CD14-positive monocyte (primary cell): ENCODE measurements around the gene RAB40A. TPM values are rescaled to one million over a fixed set of nuclear protein-coding genes. Genes with fewer than 3 reads are reported as not detected.

Experiments used
- DNase-seq, 3 donors: peaks; one replicate each; pipeline ENCODE4 v3.0.0-alpha.2; 2011 to 2022
- H2AFZ ChIP-seq: 2 replicates; pipeline ENCODE4 v1.6.0; 2012; ENCODE audit warnings: mild to moderate bottlenecking, low read depth, low read length, inconsistent platforms; ENCODE audit not compliant: insufficient read depth, poor library complexity, severe bottlenecking
- H3K27ac ChIP-seq, 2 donors: 1 replicate in 1 of 2; 2 replicates in 1 of 2; pipeline ENCODE4 v1.5.1; 2012 to 2013; ENCODE audit warnings: low read length in 2 of 2, control low read depth in 1 of 2, inconsistent platforms in 1 of 2, low read depth in 1 of 2, mild to moderate bottlenecking in 1 of 2
- H3K27me3 ChIP-seq, 2 donors: one replicate each; pipeline versions ENCODE4 v1.6.0 to v1.6.1; 2011 to 2013; ENCODE audit warnings: low read length in 2 of 2; ENCODE audit not compliant: control insufficient read depth in 2 of 2, insufficient read depth in 2 of 2
- H3K36me3 ChIP-seq, 2 donors: replicated peaks in 1 of 2; 1 replicate in 1 of 2; 2 replicates in 1 of 2; pipeline versions ENCODE4 v1.5.1 to v1.6.1; 2012 to 2013; ENCODE audit warnings: low read length in 2 of 2, control low read depth in 1 of 2, inconsistent platforms in 1 of 2, mild to moderate bottlenecking in 1 of 2; ENCODE audit not compliant: insufficient read depth in 2 of 2, control insufficient read depth in 1 of 2
- H3K4me1 ChIP-seq, 2 donors: 1 replicate in 1 of 2; 2 replicates in 1 of 2; pipeline versions ENCODE4 v1.5.1 to v1.6.1; 2012 to 2013; ENCODE audit warnings: low read length in 2 of 2, control low read depth in 1 of 2, inconsistent platforms in 1 of 2, mild to moderate bottlenecking in 1 of 2, moderate library complexity in 1 of 2; ENCODE audit not compliant: insufficient read depth in 2 of 2, control insufficient read depth in 1 of 2
- H3K4me2 ChIP-seq: replicated peaks from 2 replicates; pipeline ENCODE3; 2012; ENCODE audit warnings: low read length, moderate library complexity, mild to moderate bottlenecking; ENCODE audit not compliant: poor library complexity, severe bottlenecking; ENCODE audit errors: extremely low read depth
- H3K4me3 ChIP-seq, 3 experiments: fragments of 200-600 bp in 1 of 3; sonication (generic) in 1 of 3; replicated peaks in 1 of 3; 1 replicate in 2 of 3; 2 replicates in 1 of 3; pipeline ENCODE4 v1.5.1; 2011 to 2013; ENCODE audit warnings: low read length in 3 of 3, mild to moderate bottlenecking in 3 of 3, control low read depth in 2 of 3, low read depth in 2 of 3, inconsistent platforms in 1 of 3, moderate library complexity in 1 of 3
- H3K79me2 ChIP-seq: 2 replicates; pipeline ENCODE4 v1.6.0; 2012; ENCODE audit warnings: mild to moderate bottlenecking, control low read depth, inconsistent platforms, low read length, moderate library complexity; ENCODE audit not compliant: insufficient read depth
- H3K9ac ChIP-seq: 2 replicates; pipeline ENCODE4 v1.6.0; 2017; ENCODE audit warnings: low read length, mild to moderate bottlenecking; ENCODE audit not compliant: insufficient read depth, poor library complexity, severe bottlenecking
- H3K9me3 ChIP-seq, 2 donors: replicated peaks in 1 of 2; 1 replicate in 1 of 2; 2 replicates in 1 of 2; pipeline versions ENCODE4 v1.5.1 to v1.6.1; 2012 to 2013; ENCODE audit warnings: low read length in 2 of 2, control low read depth in 1 of 2; ENCODE audit not compliant: control insufficient read depth in 1 of 2, insufficient read depth in 1 of 2
- H4K20me1 ChIP-seq: 2 replicates; pipeline ENCODE4 v1.6.0; 2012; ENCODE audit warnings: mild to moderate bottlenecking, low read length, control low read depth, moderate library complexity; ENCODE audit not compliant: insufficient read depth
- H3K27ac Mint-ChIP-seq, 7 donors: one replicate each; pipeline ENCODE4 v1.8.0; 2020; ENCODE audit warnings: mild to moderate bottlenecking in 7 of 7, mixed read lengths in 7 of 7, moderate library complexity in 6 of 7, inconsistent platforms in 2 of 7
- H3K27me3 Mint-ChIP-seq, 3 donors: one replicate each; pipeline ENCODE4 v1.8.0; 2021 to 2022; ENCODE audit warnings: low read depth in 3 of 3, mild to moderate bottlenecking in 3 of 3, mixed read lengths in 3 of 3, moderate library complexity in 3 of 3, inconsistent platforms in 1 of 3
- H3K36me3 Mint-ChIP-seq, 2 donors: one replicate each; pipeline ENCODE4 v1.8.0; 2020; ENCODE audit warnings: mixed read lengths in 2 of 2, inconsistent platforms in 1 of 2, mild to moderate bottlenecking in 1 of 2
- H3K4me1 Mint-ChIP-seq: one replicate; pipeline ENCODE4 v1.8.0; 2020; ENCODE audit warnings: mild to moderate bottlenecking, mixed read lengths
- H3K4me3 Mint-ChIP-seq, 2 donors: one replicate each; pipeline ENCODE4 v1.8.0; 2020; ENCODE audit warnings: mild to moderate bottlenecking in 2 of 2, mixed read lengths in 2 of 2, moderate library complexity in 1 of 2
- H3K9me3 Mint-ChIP-seq, 7 donors: one replicate each; pipeline ENCODE4 v1.8.0; 2020 to 2022; ENCODE audit warnings: mixed read lengths in 7 of 7, mild to moderate bottlenecking in 6 of 7, moderate library complexity in 6 of 7, inconsistent platforms in 2 of 7
- CTCF ChIP-seq: fragments of 200-600 bp; IDR thresholded peaks from one replicate; pipeline ENCODE4 v1.8.0; 2022; ENCODE audit warnings: antibody characterized with exemption, mild to moderate bottlenecking
- WGBS: methylation state at CpG from one replicate; pipeline ENCODE4 v1.1.5; 2013; ENCODE audit warnings: missing lambda C conversion rate; ENCODE audit not compliant: insufficient coverage; 5-methylcytosine and 5-hydroxymethylcytosine counted together
- intact Hi-C, 2 donors: fragments of 100-400 bp; cut with micrococcal nuclease; formaldehyde crosslinking; loops; one replicate each; pipeline versions ENCODE4 v1.15.0 to v1.15.1; 2023
- polyA plus RNA-seq, 3 donors: library from polyadenylated mRNA; depleted of rRNA in 1 of 3; unstranded in 2 of 3; stranded (reverse) in 1 of 3; fragments of 300-500 nt in 2 of 3; fragments of >200 nt in 1 of 3; fragmentation: Illumina TruSeq in 2 of 3; gene quantifications; 1 replicate in 2 of 3; 2 replicates in 1 of 3; pipeline ENCODE4 v1.2.3, GENCODE V29; 2012 to 2021

Gene RAB40A
- polyA plus RNA-seq, 3 donors: not detected

DNA sequence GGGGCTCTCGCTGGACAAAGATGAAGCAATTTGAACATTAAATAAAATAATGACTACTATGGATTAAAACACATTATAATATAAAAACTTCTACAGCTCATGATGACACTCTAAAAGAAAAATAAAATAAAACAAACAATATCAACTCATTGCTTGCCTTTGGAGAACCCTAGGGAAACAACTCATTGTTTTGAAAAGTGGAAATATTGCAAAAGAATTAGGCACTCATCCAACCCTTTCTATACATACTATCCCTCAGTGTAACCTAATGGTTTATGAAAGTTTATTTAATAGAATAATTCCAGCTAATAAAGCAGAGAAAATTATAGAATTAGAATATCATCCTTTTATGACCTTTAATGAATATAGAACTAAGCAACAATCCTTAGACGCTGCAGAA, 718 bp downstream of the RAB40A start:
- intact Hi-C loops: no loop called here
- H3K4me3 ChIP-seq: no peak overlapping the region
- Mint-ChIP-seq H3K9me3 (no peaks in the 10 kb centered on the region), H3K4me3 (no peak overlapping the region), H3K27ac (no peak overlapping the region), H3K27me3 (peaks cover 0 to 10% (median 0%) of the 10 kb centered on the region in 3 donors), H3K36me3 (no peaks in the 10 kb centered on the region), H3K4me1 (no peaks in the 10 kb centered on the region)
- H3K9me3 ChIP-seq: no peaks in the 10 kb centered on the region
- no peaks in the 10 kb centered on the region for H3K27me3 ChIP-seq
- no peak overlapping the region for H3K4me2 ChIP-seq
- H2AFZ ChIP-seq: no peak overlapping the region
- no peaks in the 10 kb centered on the region for H3K4me1 ChIP-seq
- H3K79me2 ChIP-seq: no peaks in the 10 kb centered on the region
- H3K36me3 ChIP-seq: no peaks in the 10 kb centered on the region
- DNase-seq: no peak
- H3K9ac ChIP-seq: no peak overlapping the region
- no CpG with 5 or more reads among the region's 2 CpGs for WGBS
- no peaks in the 10 kb centered on the region for H4K20me1 ChIP-seq
- no peak overlapping the region for H3K27ac ChIP-seq
- TF ChIP-seq CTCF: no peak

- no peaks in the 10 kb centered on the region for H3K36me3 Mint-ChIP-seq
- no peak for DNase-seq
- peaks cover 0 to 10% (median 0%) of the 10 kb centered on the region in 3 donors for H3K27me3 Mint-ChIP-seq
- no peaks in the 10 kb centered on the region for H3K4me1 Mint-ChIP-seq
- no peak overlapping the region for H3K9ac ChIP-seq
- no peaks in the 10 kb centered on the region for H3K9me3 Mint-ChIP-seq
- H3K27me3 ChIP-seq: peaks cover 0 to 2% of the 10 kb centered on the region in 2 donors
- H3K27ac Mint-ChIP-seq: no peak overlapping the region
- H3K4me2 ChIP-seq: no peak overlapping the region
- no peaks in the 10 kb centered on the region for H3K36me3 ChIP-seq
- TF ChIP-seq CTCF: no peak
- no peaks in the 10 kb centered on the region for H3K79me2 ChIP-seq
- H3K4me1 ChIP-seq: no peaks in the 10 kb centered on the region
- no peaks in the 10 kb centered on the region for H3K9me3 ChIP-seq
- H3K4me3 Mint-ChIP-seq: no peak overlapping the region
- H3K27ac ChIP-seq: no peak overlapping the region
- no peaks in the 10 kb centered on the region for H4K20me1 ChIP-seq
- H2AFZ ChIP-seq: no peak overlapping the region
- no CpG with 5 or more reads among the region's 2 CpGs for WGBS
- H3K4me3 ChIP-seq: no peak overlapping the region
- intact Hi-C loops: no loop called here
These were observed 2.0 kb downstream of the RAB40A start for GRCh38 chrX:103517246-103517645.
